22Rv1 (cell line): ENCODE measurements around the gene ATRNL1.

ENCODE experiments used
- CTCF ChIP-seq: fragments of 450-650 bp; IDR thresholded peaks from 2 replicates; pipeline ENCODE4 v1.5.1; 2017; ENCODE audit warnings: mild to moderate bottlenecking
- ZFX ChIP-seq: fragments of 450-650 bp; IDR thresholded peaks from 2 replicates; pipeline ENCODE4 v1.6.1; 2017; ENCODE audit warnings: antibody characterized with exemption, borderline replicate concordance

- TF ChIP-seq CTCF: no peak
- no peak for TF ChIP-seq ZFX
These were observed 871.7 kb downstream of the ATRNL1 start for GRCh38 chr10:115964827-115965226.
